Caco-2 (cell line): ENCODE results near the gene STAG1. TPM values are rescaled to one million over a fixed set of nuclear protein-coding genes. Genes with fewer than 3 reads are reported as not detected.

ENCODE experiments used
- BruUV-seq: library from RNA; stranded (reverse); fragments of 400-500 nt; replicated peaks from 2 replicates; lab custom pipeline; 2021; lab: Mats Ljungman, UMichigan
- CTCF ChIA-PET: fragments of 300-600 bp; sonication (Branson Sonifier 250); formaldehyde crosslinking; loops from one replicate; lab custom pipeline; 2022; ENCODE audit warnings: antibody characterized with exemption; lab: Charles Lee
- POLR2A ChIA-PET: fragments of 300-600 bp; sonication (Branson Sonifier 250); formaldehyde crosslinking; loops from one replicate; lab custom pipeline; 2022; ENCODE audit warnings: antibody characterized with exemption; lab: Charles Lee
- DNase-seq, 2 experiments: peaks; one replicate each; pipeline versions ENCODE4 v3.0.0 to v3.0.0-alpha.2; 2020 to 2022
- H3K27me3 ChIP-seq: replicated peaks from 2 replicates; pipeline ENCODE4 v1.6.0; 2011; ENCODE audit warnings: low read length; ENCODE audit not compliant: control insufficient read depth, insufficient read depth
- H3K36me3 ChIP-seq: 2 replicates; pipeline ENCODE4 v1.5.1; 2011; ENCODE audit warnings: low read length; ENCODE audit not compliant: control insufficient read depth, insufficient read depth
- H3K4me1 ChIP-seq: fragments of 250-450 bp; sonication (Bioruptor Pico); 2 replicates; pipeline ENCODE4 v1.5.1; 2020; ENCODE audit warnings: mild to moderate bottlenecking
- H3K4me3 ChIP-seq: 2 replicates; pipeline ENCODE4 v1.5.1; 2011; ENCODE audit warnings: low read depth, mild to moderate bottlenecking, control low read depth, low read length
- H3K9me3 ChIP-seq: fragments of 250-450 bp; sonication (Bioruptor Pico); 2 replicates; pipeline ENCODE4 v1.5.1; 2020; ENCODE audit warnings: mild to moderate bottlenecking, moderate library complexity
- H3K27ac Mint-ChIP-seq: one replicate; pipeline ENCODE4 v1.8.0; 2022; ENCODE audit warnings: mixed read lengths; ENCODE audit not compliant: unreplicated experiment
- H3K27me3 Mint-ChIP-seq: one replicate; pipeline ENCODE4 v1.8.0; 2022; ENCODE audit warnings: mixed read lengths; ENCODE audit not compliant: insufficient read depth, unreplicated experiment
- H3K36me3 Mint-ChIP-seq: one replicate; pipeline ENCODE4 v1.8.0; 2022; ENCODE audit warnings: mild to moderate bottlenecking, mixed read lengths; ENCODE audit not compliant: insufficient read depth, unreplicated experiment
- H3K4me1 Mint-ChIP-seq: one replicate; pipeline ENCODE4 v1.8.0; 2022; ENCODE audit warnings: low read depth, mixed read lengths; ENCODE audit not compliant: unreplicated experiment
- H3K4me3 Mint-ChIP-seq: one replicate; pipeline ENCODE4 v1.8.0; 2022; ENCODE audit warnings: mild to moderate bottlenecking, moderate library complexity, mixed read lengths; ENCODE audit not compliant: unreplicated experiment
- H3K9me3 Mint-ChIP-seq: one replicate; pipeline ENCODE4 v1.8.0; 2022; ENCODE audit warnings: mixed read lengths; ENCODE audit not compliant: unreplicated experiment
- CTCF ChIP-seq, 2 experiments: fragments of 200-600 bp in 1 of 2; IDR thresholded peaks; 1 replicate in 1 of 2; 2 replicates in 1 of 2; pipeline versions ENCODE4 v1.5.1 to v1.8.0; 2011 to 2022; ENCODE audit warnings: antibody characterized with exemption in 1 of 2, control low read depth in 1 of 2, inconsistent platforms in 1 of 2, low read depth in 1 of 2, low read length in 1 of 2, mild to moderate bottlenecking in 1 of 2, moderate library complexity in 1 of 2; ENCODE audit not compliant: insufficient read depth in 1 of 2, severe bottlenecking in 1 of 2, unreplicated experiment in 1 of 2
- intact Hi-C: fragments of 100-400 bp; cut with micrococcal nuclease; formaldehyde crosslinking; loops from one replicate; pipeline ENCODE4 v1.10.0; 2022; ENCODE audit not compliant: unreplicated experiment
- total RNA-seq: library from RNA; stranded (reverse); gene quantifications from 2 replicates; pipeline ENCODE4 v1.2.3, GENCODE V29; 2022

The STAG1 gene
- total RNA-seq, 1 experiment from 2014 or later, result 37.5 TPM

- intact Hi-C loops, result no loop called here
- Mint-ChIP-seq H3K27ac (peak overlapping the region; percentile 63), H3K27me3 (no peaks in the 10 kb centered on the region), H3K9me3 (no peaks in the 10 kb centered on the region), H3K4me1 (peaks cover 12% of the 10 kb centered on the region), H3K36me3 (peaks cover 29% of the 10 kb centered on the region), H3K4me3 (no peak overlapping the region)
- Histone ChIP-seq H3K27me3 (no peaks in the 10 kb centered on the region), H3K36me3 (no peaks in the 10 kb centered on the region), H3K4me1 (peaks cover 14% of the 10 kb centered on the region), H3K4me3 (no peak overlapping the region), H3K9me3 (no peaks in the 10 kb centered on the region)
- BruUV-seq, result no TSS peak
- ChIA-PET CTCF (no interaction called here), POLR2A (no interaction called here)
- no peak for DNase-seq
- no peak for TF ChIP-seq CTCF (IDR thresholded peaks at IDR 0.05; ENCODE audit: insufficient read depth in 1 of 2, low read depth in 1 of 2, low read length in 1 of 2, severe bottlenecking in 1 of 2, unreplicated experiment in 1 of 2)
These were observed 3.1 kb downstream of the STAG1 start for GRCh38 chr3:136749091-136749490.

GRCh38 chr3:136745916-136746315, 6.3 kb downstream of the STAG1 start:
- TF ChIP-seq CTCF (IDR thresholded peaks at IDR 0.05; ENCODE audit: insufficient read depth in 1 of 2, low read depth in 1 of 2, low read length in 1 of 2, severe bottlenecking in 1 of 2, unreplicated experiment in 1 of 2), result no peak
- Mint-ChIP-seq H3K9me3 (no peaks in the 10 kb centered on the region), H3K27ac (no peak overlapping the region), H3K27me3 (no peaks in the 10 kb centered on the region), H3K36me3 (peaks cover 4% of the 10 kb centered on the region), H3K4me3 (no peak overlapping the region), H3K4me1 (peaks cover 6% of the 10 kb centered on the region)
- ChIA-PET POLR2A (no interaction called here), CTCF (no interaction called here)
- intact Hi-C loops, result no loop called here
- no peaks in the 10 kb centered on the region for H3K27me3 ChIP-seq
- DNase-seq, result no peak
- no TSS peak for BruUV-seq
- peaks cover 11% of the 10 kb centered on the region; the same call in 1 of the 2 replicates for H3K4me1 ChIP-seq
- no peaks in the 10 kb centered on the region for H3K9me3 ChIP-seq
- H3K4me3 ChIP-seq, result no peak overlapping the region
- H3K36me3 ChIP-seq, result no peaks in the 10 kb centered on the region

- peaks cover 4% of the 10 kb centered on the region for H3K36me3 Mint-ChIP-seq
- DNase-seq, result no peak
- no peak overlapping the region for H3K27ac Mint-ChIP-seq
- CTCF ChIA-PET, result interaction anchor here (0.7 kb wide), 1 partner anchor 11 kb away, joined by 4 read pairs; the partner anchor contains the start of gene STAG1
- H3K4me3 Mint-ChIP-seq, result no peak overlapping the region
- no peaks in the 10 kb centered on the region for H3K9me3 Mint-ChIP-seq
- no TSS peak for BruUV-seq
- H3K4me1 Mint-ChIP-seq, result peaks cover 6% of the 10 kb centered on the region
- no peaks in the 10 kb centered on the region for H3K27me3 Mint-ChIP-seq
- Histone ChIP-seq H3K27me3 (no peaks in the 10 kb centered on the region), H3K4me1 (no peaks in the 10 kb centered on the region), H3K4me3 (no peak overlapping the region), H3K9me3 (no peaks in the 10 kb centered on the region), H3K36me3 (no peaks in the 10 kb centered on the region)
- intact Hi-C loops, result no loop called here
- no peak for TF ChIP-seq CTCF (IDR thresholded peaks at IDR 0.05; ENCODE audit: insufficient read depth in 1 of 2, low read depth in 1 of 2, low read length in 1 of 2, severe bottlenecking in 1 of 2, unreplicated experiment in 1 of 2)
- POLR2A ChIA-PET, result no interaction called here
These were observed 11.1 kb downstream of the STAG1 start for GRCh38 chr3:136741063-136741462.
